HG03039 (cell line): ENCODE data around the gene CBLN4.

Experiments used
- ATAC-seq: cut with Tn5 transposase; IDR thresholded peaks from one replicate; pipeline ENCODE4 v1.9.1; 2021; ENCODE audit warnings: mild to moderate bottlenecking, moderate library complexity; ENCODE audit not compliant: unreplicated experiment

The CBLN4 gene

DNA sequence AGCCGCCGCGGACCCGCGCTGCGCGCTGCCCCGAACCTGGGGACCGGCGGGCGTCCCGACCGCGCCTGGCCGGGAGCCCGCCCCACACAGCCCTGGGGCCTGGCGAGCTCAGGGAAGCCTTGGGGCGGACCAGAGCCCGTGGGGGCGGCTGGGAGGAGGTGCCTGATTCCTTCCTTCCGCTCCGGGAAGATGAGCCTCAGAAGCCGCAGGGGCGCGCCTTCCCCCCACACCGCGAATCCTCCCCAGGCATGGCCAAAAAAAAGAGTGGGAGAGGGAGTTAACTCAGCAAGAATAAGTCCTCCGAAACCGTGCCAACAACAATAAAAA, at the start of gene CBLN4:
Gene CBLN4 (minus strand): TSS at position 131 of the 327 bp plus-strand sequence. CDS start 1,348 bp downstream, outside the sequence.
- ATAC-seq: no peak

DNA sequence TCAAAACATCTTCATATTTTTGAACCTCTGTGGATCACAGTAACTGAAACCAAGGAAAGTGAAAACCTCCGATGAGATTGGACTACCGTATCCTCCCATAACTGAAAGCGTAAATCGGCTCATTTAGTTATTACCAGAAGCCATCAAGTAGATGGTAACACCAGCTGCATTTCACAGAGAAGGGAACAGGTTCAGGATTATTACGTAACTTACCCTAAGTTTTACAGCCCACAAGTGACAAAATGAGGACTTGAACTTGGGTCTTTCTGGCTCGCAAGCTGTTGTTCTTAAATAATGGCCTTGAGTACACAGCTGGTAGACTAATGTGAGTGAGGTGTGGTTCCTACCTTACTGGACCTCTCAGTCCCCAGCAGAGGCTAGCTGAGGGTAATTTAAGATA, 37.9 kb upstream of the CBLN4 start:
- ATAC-seq: no peak

DNA sequence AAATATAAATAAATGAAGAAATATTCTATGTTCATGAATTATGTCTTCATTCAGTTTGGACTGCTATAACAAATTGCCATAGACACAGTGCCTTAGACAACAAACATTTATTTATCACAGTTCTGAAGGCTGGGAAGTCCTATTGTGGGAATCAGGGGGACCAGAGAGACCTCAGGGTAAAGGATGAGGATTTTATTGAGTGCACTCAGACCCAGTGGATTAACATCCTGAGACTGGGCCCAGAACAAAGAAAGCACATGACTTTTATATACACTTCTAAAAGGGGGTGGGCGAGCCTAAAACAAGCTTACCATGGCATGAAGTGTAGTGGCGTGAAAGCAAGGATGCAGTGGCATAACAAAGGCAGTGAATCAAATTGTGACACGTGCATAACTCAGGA, 26.9 kb upstream of the CBLN4 start:
- no peak for ATAC-seq

DNA sequence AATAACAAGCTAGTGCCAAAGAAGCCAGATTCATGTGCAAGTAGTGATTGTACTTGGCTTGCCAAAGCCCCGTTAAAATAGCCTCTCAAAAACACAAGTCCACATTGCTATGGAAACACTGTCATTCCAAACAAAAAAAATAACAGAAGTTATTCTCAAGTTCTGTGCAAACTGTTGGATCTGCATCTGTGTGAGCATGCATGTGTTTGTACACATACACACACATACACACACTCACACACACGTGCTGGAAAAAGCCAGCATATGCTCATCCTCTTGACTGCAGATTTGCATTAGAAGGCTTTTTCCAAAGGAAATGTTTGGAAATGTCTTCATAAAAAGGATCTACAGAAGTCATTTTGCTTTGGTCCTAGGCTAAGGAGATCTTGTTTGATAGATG, 13.4 kb upstream of the CBLN4 start:
- no peak for ATAC-seq

DNA sequence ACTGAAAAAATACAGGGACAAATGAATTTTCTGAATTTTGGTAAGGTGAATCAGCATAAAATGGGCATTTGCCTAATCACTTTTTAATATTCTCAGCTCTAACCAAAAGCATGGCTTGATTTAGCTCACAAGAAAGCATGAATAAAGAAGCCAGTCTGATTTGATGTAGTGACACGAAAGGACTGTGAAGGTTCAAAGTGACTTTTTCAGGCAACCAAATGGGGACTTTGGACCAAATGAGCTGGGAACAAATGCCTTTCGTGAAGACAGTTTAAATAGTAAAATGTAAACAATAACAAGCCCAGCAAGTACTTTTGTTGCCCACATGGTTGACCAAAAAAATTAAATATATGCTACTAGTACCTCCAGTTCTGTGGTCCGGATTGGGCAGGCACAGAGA, 12.9 kb upstream of the CBLN4 start:
- ATAC-seq: no peak

DNA sequence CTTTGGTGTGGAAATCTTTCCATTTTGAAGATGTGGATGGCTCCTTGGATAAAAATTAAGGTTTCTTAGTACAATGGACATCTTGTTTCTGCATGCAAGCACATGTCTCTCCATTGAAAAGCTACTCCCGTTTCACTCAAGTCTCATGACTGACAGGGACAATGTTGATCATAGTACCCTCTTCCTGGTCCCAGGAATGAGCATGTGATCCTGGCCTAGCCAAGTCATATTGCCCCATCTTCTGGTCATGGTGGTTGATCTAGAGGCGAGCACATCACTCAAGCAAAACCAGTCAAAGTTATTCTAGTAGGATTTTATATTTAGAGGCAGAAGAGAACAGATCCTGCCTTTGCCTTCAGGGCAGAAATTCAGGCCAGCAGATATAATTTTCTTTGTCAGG, 12.2 kb upstream of the CBLN4 start:
- no peak for ATAC-seq

DNA sequence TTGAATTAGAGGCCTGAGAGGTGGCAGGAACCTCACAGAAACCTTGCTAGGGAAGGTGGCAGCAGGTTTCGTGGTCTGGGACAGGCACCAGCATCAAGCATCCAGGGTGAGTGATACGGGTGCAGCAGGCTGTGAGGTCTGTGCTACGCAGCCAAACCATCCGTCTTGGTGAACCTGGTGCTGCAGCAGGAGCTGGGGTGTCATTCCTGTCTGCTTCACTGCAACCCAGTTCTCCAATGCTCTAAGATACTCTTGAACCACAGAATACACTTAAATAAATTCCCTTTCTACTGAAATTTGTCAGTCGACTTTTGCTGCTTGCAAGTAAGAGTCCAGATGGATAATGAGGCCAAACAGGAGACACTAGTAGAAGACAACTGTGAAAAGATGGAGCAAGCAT, 9.7 kb upstream of the CBLN4 start:
- ATAC-seq: no peak

DNA sequence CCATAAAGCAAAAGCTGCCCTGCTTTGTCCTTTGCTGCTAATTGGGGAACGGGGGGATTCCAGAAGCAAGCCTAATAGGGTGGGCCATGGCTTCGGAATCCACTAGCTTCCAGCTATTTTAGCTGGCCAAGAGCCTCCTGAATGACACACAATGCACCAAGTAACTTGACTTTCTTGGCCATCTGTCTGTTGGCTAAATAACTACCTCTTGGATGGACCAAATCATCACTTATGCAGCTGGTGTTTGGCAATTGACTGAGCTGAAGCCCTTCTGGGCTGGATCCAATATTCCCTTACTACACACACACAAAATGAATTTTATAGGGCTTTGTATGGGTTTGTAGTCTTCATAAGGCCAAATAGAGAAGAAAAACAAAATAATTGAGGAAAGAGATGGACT, 8.8 kb upstream of the CBLN4 start:
- no peak for ATAC-seq

DNA sequence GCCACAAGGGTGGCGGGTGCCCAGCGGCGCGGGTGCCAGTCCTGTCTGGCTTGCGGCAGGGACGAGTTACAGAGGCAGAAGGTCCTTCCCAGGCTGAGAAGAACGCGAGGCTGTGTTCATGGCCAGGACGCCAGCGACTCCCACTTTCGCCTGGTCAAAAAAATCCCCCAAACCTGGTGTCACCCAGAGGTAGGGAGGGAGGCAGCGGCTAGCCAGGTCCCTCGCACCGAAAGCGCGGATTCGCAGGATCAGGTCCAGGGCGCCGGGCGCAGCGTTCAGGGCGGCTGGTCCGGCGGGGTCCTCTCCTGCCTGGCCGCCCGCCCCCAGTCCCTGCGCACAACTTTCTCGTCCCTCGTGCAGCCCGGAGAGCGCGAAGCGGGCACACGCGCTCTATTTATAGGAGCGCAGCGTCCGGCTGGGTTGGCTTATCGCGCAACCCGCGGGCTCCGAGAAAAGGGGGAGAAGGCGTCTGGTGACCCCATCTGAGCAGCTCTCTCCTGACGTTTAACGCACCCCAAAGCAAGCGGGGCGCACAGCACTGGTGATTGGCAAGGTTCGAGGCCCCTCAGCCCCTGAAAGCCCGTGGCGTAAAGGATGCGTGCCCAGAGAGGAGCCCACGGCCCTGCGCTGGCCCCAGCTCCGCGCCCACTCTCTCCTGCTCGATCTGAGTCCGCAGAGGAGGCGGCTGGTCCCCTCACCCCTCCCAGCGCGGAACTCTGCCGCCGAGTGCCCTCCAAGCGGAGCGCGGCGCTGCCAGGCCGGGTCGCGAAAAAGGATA, 519 bp downstream of the CBLN4 start:
- ATAC-seq: no peak

DNA sequence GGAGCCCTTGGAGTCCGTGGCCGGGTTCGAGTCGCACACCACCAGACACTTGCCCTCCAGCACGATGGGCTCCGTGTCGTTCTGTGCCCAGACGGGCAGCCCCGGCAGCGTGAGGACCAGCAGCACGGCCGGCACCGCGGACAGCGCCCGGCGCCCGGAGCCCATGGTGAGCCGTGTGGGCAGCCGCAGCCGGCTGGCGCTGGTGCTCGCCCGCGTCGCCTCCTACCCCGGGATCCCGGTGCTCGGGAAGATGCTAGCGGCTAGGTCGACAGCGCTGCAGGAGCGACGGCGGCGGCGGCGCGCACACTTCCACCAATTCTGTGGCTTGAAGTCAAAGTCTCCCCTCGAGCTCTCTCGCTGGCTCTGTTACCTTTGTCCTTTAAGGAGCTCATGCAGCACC, 1.3 kb downstream of the CBLN4 start:
- no peak for ATAC-seq

DNA sequence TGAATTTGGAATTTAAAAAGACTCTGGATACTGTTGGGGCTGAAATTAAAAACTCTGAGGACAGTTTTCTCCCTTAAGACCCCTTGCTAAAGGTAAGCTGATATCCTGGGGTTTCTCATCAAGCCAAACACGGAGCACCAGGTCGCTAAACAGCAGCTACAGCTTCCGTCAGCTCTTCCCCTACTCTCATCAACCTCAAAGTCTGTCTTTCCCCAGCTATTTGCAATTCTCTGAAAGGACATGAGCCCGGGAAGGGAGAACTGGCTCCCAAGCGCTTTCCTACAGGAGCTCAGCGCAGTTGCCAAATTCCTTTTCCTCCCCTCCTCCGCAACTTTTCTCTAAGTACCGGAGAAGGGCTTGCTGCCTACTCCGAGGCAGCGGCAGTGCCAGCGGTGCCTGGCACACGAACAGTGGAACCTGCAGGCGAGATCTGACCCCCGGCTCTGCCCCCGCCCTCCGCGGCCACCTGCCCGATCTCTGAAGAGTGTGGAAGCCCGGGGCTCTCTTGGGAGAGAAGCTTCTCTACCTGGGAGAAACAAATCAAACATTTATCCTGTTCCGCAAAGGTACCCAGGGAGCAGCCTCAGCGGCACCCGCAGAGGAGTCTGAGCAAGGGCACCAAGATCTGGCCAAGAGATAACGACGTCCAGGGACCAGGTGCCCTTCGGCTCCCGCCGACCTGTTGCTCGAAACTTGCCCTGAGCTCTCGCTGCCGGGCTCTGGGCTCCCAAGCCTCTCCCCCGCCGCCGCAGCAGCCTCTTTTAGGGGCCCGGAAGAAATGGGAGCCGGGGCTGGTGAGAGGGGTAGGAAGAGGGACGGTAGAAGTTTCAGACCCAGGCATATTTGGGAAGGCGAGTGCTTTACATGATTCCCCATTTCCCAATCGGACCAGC, 2.2 kb downstream of the CBLN4 start:
- no peak for ATAC-seq

DNA sequence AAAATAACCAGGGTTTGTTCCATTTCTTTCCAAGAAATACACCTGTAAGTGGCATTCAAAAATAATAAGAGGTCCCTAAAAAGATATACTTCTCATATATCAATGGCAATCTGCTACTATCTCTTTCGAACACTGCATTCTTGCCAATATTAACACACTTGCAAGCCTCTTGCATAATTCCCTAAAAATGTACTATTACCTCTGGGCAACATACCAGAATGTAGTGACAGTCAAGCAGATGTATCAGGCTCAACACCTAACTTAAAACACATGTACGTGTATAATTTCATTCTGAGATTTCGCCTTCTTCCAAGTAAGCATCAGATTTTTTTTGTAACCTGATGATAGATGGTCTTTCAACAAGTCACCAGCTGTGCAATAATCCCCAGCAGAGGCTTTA, 3.4 kb downstream of the CBLN4 start:
- no peak for ATAC-seq

DNA sequence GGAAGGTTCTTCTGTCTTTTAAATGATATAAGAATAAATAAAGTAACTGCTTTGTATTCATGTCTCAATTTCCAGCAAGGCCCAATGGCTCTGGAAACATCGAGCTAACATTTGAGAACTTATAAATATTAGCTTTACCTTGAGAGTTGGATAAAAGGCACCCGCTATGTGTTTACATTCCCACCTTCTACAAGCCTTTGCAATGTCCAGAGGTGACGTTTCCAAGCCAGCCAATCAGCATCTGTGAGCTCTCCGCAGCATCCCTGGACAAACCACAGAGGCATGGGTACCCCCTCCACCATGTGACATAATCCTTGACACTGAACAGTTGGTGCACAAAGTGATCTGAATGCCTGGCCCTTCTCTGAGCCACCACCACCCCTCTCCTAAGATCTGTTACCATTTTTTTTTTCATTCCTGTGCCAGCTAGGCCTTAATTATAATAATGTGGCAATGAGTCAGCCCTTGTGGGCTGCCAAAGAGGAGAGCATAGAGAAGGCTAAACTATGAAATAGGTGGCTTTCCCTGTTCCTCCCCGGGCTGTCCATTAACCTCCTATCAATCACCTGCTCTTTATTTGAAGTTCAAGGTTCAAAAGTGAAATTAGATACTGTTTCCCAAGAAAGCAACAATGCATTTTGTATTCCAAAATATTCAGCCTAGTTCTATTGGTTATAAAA, 4.1 kb downstream of the CBLN4 start:
- ATAC-seq: no peak

DNA sequence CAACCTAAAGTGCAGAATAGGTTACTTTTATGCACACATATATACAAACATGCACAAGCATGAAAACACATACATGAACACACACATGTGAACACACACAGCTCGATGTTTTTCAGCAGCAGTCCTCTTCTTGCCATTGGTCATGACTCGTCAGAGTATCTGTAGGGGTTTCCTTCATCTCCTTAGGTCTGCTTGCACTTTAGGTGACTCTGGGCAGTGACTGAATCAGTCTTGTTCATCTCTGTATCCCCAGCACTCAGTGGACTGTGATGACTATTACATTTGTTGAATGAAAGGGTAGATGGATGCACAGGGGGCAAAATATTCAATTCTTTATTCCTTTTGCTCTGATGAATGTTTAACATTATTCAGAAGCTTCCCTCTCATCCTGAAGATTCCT, 26.8 kb downstream of the CBLN4 start:
- no peak for ATAC-seq

DNA sequence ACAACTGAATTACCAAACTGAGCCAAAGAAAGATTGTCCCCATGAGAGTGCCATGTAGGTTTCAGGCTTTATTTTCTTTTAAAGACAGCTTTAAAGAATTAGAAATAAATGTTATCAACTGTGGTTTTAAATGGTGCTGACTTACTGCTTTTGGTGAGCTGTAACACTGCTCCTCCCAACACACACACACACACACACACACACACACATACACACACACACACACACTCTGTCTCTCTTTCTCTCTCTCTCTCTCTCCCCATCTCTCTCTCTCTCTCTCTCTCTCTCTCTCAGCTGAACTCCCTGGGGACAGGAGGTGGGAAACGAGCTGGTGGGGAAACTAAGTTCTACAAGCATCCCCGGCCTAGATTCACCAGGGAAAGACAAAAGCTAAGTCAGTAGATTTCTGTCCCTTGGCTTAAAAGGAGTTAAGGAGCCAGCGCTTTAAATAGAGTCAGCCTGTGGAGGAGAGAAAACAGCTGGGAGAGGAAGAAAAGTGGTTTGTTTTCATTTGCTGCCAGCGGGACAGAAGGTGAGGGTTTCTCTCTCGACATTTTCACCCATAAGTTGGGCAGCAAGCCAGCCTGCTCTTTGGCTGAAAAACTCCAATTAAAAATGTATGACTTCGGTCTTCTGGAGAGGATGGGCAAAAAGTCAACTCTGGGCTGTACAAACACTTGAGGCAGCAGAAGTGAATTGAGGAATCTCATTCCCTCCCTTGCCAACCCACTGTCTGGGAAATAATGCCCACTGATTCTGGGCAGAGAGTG, 27.4 kb downstream of the CBLN4 start:
- no peak for ATAC-seq

DNA sequence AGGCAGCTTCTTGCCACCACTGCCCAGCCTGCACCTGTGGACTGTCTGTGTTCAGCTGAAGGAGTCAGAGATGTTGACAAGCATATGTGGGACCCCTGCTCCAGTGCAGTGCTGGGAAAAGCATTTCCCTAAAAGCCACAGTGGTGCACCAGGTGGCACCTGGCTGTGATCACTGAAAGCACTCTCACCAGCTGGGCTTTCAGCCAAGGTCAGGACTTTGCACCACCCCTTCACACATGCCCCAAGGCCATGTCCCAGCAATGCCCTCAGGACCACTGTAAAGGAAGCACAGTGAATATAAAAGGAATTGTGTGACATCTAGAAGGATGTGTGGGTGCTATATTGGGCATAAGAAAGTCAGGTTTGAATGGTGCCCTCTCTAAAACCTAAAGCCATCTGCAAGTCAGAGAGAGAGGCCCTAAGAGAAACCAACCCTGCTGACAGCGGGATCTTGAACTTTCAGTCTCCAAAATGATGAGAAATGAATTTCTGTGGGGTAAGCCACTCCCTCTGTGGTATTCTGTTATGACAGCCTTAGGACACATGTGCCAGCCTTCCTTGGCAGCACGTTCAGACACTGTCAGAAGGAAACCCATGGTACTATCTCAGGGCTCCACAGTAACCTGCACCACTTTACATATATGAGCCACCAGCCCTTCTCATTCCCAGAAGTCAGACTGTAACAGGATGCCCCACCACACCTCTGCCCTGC, 30.7 kb downstream of the CBLN4 start:
- ATAC-seq: no peak

DNA sequence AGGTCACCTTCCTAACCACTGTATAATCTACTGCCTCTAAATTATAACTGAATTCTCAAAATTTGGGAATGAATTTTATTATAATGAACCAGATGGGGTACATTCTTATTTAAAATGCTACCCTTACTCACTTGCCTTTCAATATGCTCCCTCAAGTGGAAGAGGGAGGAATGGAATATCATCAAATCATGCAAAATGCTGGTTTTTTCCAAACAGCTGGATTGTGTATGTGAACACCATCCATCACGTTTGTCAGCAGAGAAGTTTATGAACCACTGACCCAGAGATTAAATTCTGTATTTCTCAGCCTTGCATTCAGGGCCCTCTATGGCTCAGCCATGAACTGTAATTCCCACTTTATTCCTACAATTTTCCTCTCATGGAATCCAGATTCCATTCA, 40.5 kb downstream of the CBLN4 start:
- ATAC-seq: no peak

DNA sequence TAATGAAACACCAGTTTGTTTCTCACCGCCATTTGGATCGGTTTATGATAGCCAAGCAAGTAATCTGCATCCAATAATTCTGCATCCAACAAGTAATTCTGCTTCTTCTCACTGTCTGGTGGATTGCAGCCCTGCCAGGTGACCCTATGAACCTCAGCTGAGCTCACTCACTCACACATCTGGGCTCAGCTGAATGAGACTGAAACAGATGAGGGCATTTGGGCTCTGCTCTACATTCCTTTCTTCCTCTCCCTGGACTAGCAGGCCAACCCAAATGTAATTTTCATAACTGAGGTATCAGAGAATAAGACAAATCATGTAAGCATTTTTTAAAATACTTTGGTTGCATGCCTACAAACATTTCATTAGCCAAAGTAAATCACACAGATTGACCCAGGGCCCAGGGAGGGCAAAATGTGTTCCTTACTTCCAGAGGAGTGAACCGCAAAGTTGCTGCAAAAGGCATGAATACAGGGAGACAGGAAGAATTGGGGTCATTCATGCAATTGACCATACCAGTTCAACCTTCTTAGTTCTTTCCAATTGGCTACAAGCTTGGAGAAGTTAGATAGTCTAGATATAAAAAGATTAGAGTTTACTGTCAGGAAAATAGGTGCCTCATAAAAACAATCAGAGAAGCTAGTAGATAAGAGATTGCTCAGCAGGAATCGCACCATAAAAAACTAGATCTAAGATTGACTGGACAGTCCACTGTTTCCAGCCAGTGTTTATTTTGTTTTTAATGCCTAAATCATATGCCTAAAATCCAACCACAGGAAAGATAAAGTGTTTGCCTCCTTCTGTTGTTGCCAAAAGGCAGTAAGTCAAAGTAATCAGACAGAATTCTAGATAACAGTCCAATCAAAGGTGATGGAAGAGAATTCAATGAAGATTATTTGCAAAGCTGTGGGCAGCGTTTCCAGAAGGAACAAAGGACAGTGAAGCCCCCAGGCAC, 43.7 kb downstream of the CBLN4 start:
- no peak for ATAC-seq

DNA sequence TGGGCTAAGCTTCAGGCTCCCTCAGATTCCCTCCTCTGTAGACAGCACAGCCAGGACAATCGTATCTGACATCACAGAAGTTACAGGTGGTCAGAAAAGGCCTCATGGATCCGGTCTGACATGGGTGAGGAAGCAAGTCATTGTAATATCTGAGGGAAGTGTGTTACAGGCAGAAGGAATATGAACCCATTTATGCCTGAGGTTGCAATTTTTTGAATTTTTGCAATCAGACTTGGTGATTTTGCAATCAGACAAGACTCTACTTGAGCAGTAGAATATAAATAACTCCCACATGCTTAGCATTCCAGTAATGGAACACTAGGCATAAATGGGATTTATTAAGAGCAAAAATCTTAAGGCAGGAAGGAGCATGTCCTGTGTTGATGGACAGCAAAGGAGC, 52.1 kb downstream of the CBLN4 start:
- no peak for ATAC-seq
